NB4 (cell line): ENCODE results near the gene ATG9B.

ENCODE experiments used
- CTCF ChIP-seq: IDR thresholded peaks from one replicate; pipeline ENCODE4 v1.5.1; 2012; ENCODE audit warnings: low read depth, low read length
- MAX ChIP-seq: IDR thresholded peaks from 2 replicates; pipeline ENCODE4 v1.6.1; 2011; ENCODE audit warnings: low read depth, low read length
- MYC ChIP-seq: IDR thresholded peaks from 2 replicates; pipeline ENCODE4 v1.6.1; 2011; ENCODE audit warnings: low read depth, low read length
- POLR2A ChIP-seq: IDR thresholded peaks from 2 replicates; pipeline ENCODE4 v1.6.1; 2011; ENCODE audit warnings: mild to moderate bottlenecking; ENCODE audit not compliant: insufficient read length; ENCODE audit errors: extremely low read depth

DNA sequence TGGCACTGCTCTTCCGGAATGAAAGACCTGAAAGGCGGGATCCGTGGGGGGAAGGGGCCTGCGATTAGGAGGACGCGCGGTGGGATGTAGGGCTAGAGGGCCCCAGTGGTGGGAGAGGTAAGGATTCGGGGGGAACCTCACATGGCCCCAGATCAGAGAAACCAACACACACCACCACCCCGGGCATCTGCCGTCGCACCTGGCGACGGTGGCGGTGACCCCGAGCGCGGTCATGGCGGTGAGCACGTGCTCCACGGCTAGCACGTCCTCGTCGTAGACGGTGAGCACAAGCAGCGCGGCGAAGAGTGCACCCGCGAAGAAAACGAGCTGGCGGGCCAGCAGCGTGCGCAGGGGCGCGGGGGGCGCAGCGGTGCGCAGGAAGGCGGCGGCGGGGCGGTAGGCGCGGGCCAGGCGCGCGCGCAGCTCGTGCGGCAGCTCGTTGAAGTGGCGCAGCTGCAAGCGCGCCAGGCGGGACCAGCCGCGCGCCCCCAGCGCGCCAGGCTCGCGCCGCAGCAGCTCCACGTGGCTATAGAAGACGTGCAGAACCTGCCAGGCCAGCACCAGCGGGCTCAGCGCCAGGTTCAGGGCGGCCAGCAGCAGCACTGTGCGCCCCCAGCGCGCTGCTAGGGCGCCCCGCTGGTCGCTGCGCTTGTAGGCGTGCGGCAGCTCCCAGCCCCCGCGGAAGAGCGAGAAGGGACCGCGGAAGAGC, 5.7 kb downstream of the ATG9B start:
- TF ChIP-seq CTCF (no peak), MAX (no peak; the same call in none of the 2 replicates), POLR2A (no peak), MYC (no peak)
